ENCODE results near the gene ZNF221.
"Not testable (repeated sequence)": the region's sequence is repeated elsewhere in the genome, so short reads cannot be mapped to it uniquely, and the experiment has no call there.

DNA sequence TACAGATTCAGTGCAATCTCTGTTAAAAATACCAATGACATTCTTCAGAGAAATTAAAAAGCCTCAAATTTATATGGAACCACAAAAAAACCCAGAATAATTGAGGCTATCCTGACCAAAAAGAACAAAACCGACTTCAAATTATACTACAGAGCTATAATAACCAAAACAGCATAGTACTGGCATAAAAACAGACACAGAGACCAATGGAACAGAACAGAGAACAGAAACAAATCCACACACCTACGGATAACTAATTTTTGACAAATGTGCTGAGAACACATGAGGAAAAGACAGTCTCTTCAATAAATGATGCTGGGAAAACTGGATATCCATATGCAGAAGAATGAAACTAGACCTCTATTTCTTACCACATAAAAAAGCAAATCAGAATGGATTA lies 1.2 kb upstream of the ZNF221 start:
- not testable (repeated sequence) for TF ChIP-seq CTCF, POLR2A (IDR thresholded peaks at IDR 0.05)
